ENCODE measurements around the gene HCK.
A peak's percentile ranks its signal among the peaks of the same experiment; 100 is the strongest.
"Not testable (repeated sequence)": the region's sequence is repeated elsewhere in the genome, so short reads cannot be mapped to it uniquely, and the experiment has no call there.

HCK gene

GRCh38 chr20:32109392-32110172 is 57.5 kb downstream of the HCK start, which contains the start of gene TM9SF4:
TM9SF4 (plus strand) TSS chr20:32109714; CDS start chr20:32109741, 27 bp downstream.
- peak; percentile 64 to 96 (median 80) for DNase-seq

DNA sequence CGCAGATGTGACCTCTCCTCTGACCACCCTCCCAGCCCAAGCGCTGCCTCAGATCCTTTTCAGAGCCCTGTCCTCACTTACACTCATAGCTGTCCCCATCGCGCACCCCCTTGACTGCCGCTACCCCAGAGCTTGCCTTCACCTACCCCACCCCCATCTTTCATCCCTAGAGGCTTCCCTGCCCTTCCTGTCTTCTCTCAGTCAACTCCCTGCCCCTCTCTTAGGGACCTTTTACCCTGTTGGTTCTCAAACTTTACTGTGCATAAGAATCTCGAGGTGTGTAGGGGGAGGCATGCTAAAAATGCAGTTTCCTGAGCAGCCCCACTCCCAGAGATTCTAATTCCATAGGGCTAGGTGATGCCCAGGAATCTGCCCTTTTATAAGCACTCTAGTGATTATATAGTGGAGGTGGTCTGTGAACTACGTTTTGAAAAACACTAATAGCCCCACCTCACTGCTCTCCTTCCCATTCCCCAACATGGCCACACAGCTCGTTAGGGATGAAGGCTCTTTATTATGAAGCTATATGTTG is 58.2 kb downstream of the HCK start:
- DNase-seq, result no peak

DNA sequence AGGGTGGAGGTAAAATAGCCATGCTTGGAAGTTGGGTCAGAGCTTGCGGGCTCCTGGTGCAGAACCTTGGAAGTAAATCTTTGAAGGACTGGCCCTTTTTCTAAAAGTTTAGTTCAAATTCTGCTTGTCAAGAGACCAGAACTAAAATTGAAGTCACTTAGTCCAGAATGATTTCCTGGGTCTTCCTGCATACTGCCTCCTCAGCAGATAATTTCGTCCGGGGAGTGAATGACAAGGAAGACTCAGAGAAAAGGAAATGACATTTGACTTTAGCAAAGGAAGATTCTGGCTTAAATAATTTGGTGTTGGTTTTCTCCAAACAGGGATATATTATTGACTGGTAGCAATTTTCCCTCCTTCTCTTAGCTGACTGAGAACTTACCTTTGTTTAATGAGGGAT is 58.7 kb downstream of the HCK start:
- no peak for DNase-seq

DNA sequence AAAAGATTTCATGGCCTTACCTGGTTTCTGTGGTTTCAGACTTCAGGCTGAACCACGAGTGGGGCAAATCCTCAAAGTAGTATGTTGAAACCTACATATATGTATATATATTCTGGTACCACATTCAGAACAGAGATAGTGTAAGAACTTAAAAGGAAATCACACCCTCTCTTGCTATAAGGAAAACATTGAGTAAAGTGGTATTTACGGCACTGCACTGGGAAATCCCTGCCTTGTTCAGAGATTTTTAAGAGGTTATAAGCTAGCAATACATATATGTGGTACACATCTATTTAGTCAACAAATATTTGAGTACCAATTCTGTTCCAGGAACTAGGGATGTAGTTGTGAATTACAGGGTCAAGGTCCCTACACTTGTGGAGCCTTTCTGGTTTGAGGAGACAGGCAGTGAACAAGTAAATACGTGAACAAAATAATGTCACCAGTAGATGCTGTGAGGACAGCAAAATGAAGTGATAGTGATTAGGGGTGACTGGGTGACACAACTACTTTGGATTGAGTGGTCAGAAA is 59.2 kb downstream of the HCK start:
- DNase-seq, result no peak

- DNase-seq, result no peak
These were observed 59.7 kb downstream of the HCK start for GRCh38 chr20:32111753-32112152.

DNA sequence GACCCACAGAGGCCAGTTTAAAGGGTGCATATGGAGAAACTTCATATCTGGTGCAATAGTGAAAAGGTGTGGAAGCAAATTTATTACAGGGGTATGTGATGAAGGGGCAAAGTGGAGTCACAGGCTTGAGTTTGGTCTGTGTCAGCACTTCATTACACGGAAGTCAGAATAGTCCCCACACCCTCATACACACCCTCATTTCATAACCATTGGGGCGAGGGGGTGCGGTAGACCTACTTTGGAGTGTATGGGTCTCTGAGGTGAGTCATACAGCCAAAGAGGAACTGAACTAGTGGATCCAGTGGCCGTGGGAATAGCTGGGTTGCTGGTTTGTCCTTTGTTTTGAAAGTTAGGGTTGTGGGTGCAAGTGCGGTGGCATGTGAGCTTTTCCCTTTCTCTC is 60.8 kb downstream of the HCK start:
- DNase-seq, result no peak

GRCh38 chr20:32113591-32114260 is 61.7 kb downstream of the HCK start:
- no peak for DNase-seq

GRCh38 chr20:32114305-32114960 is 62.4 kb downstream of the HCK start:
- no peak for DNase-seq

- DNase-seq, result no peak
These were observed 63.2 kb downstream of the HCK start for GRCh38 chr20:32115211-32115767.

GRCh38 chr20:32116079-32116521 is 64.1 kb downstream of the HCK start:
- no peak for DNase-seq

DNA sequence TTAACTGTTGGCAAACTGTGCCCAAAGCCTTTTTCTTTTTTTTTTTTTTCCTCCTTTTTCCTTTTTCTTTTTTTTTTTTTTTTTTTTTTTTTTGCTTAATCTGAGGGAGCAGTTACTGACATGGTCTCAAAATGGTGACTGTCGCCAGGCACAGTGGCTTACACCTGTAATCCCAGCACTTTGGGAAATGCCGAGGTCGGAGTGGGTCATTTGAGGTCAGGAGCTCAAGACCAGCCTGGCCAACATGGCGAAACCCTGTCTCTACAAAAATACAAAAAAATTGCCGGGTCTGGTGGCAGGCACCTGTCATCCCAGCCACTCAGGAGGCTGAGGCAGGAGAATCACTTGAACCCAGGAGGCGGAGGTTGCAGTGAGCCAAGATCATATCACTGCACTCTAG is 64.8 kb downstream of the HCK start:
- not testable (repeated sequence) for DNase-seq

- DNase-seq, result not testable (repeated sequence)
These were observed 66.4 kb downstream of the HCK start for GRCh38 chr20:32118427-32118826.

DNA sequence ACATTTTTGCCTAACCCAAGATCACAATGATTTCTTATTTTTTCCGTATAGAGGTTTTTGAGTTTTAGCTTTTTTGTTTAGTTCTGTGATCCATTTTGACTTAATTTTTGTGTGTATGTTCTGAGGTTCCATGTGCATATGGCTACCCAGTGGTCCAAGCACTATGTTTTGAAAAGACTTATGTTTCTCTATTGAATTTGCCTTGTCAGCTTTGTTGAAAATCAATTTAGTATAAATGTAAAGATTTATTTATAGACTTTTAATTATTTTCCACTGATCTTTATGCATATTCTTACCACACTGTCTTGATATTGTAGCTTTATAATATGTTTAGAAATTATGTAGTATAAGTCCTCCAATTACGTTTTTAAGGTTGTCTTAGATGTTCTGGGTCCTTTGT is 67.7 kb downstream of the HCK start:
- DNase-seq, result no peak

GRCh38 chr20:32121908-32122307 is 69.9 kb downstream of the HCK start:
- DNase-seq, result not testable (repeated sequence)

GRCh38 chr20:32123088-32123487 is 71.0 kb downstream of the HCK start:
- no peak for DNase-seq

GRCh38 chr20:32124916-32125454 is 72.9 kb downstream of the HCK start:
- no peak for DNase-seq

- no peak for DNase-seq
These were observed 73.5 kb downstream of the HCK start for GRCh38 chr20:32125506-32125905.

GRCh38 chr20:32126919-32127318 is 74.9 kb downstream of the HCK start:
- DNase-seq, result no peak

DNA sequence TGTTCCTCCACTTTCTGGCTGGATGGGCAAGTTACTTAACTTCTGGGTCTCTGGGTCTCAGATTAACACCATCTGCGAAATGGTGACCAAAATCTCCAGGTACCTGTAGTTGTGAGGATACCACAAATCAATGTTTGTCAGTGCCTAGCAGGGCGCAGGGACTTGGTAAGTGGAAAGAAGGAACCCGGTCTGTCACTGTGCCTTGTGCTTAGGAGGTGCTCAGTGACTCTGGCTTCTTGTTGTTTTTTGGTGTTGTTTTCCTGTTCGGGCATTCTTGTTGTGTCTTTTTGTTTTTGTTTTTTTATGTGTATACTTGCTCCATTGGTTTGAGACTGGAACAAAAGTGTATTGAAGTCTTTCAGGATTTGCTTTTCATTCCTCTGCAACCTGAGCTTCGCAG is 75.3 kb downstream of the HCK start:
- no peak for DNase-seq

DNA sequence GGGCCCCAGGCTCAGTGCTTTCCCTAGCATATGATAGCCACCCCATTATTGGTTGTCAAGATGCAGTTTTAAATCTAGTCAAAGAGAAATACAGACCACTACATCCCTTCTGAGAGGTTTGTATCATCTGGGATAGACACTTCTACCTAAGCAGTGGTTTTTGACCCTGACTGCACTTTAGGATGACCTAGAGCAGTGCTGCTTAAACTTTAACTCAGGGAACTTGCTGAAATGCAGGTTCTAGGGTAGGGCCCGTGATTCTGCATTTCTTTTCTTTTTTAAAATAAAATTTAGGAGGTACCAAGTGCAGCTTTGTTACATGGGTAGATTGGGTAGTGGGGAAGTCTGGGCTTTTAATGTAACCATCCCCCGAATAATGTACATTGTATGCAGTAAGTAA is 76.1 kb downstream of the HCK start:
- DNase-seq, result no peak

- DNase-seq, result no peak
These were observed 77.8 kb downstream of the HCK start for GRCh38 chr20:32129863-32130262.

DNA sequence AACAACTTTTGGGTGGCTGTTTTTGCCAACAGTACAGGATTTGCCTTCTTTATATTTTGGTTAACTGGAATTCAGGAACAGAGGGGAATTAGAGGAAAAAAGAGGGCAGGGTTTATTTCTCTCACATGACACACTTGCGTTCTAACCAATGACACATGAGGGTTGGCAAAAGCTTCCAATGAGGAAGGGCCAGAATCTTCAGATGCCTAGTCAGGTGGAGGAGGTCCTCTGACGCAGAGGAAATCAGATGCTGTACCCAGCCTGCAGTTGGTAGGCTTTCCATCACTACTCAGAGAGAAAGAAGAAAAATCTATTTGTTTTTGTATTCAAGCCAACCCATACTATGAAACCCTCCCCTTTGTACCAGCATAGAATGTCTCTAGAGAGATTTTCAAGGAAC is 78.3 kb downstream of the HCK start:
- DNase-seq, result no peak

GRCh38 chr20:32130965-32131364 is 78.9 kb downstream of the HCK start:
- DNase-seq, result no peak

Data from T-helper 2 cell (primary cell).